ENCODE measurements around the gene IFTAP. TPM values are rescaled to one million over a fixed set of nuclear protein-coding genes. Genes with fewer than 3 reads are reported as not detected.

The IFTAP gene, protein sequence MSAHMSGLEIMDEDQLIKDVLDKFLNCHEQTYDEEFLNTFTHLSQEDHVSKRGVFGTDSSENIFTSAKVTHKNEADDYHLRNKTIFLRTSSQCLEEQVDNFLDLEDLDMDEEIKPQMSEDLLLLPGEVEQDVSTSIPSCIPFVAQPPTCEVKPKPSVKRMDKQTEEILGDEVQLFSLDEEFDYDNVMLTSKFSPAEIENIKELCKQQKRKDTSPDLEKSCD
- total RNA-seq: 19.5 and 19.6 TPM in 2 replicates
- polyA plus RNA-seq: 12.9 and 15.8 TPM in 2 replicates
- 33.7 and 34.8 TPM in 2 replicates for polyA plus RNA-seq (2011; cell fraction: cytosol; rRNA removed)
- polyA plus RNA-seq (2011; cell fraction: nucleus; rRNA removed): 10.7 and 12.4 TPM in 2 replicates
- polyA plus RNA-seq (2012): 36.0 and 40.6 TPM in 2 replicates
- 4.8 and 4.9 TPM in 2 replicates for polyA minus RNA-seq
- 1.9 TPM for polyA minus RNA-seq (2011; cell fraction: cytosol; rRNA and poly(A)+ RNA removed)
- polyA minus RNA-seq (2011; cell fraction: nucleus; rRNA and poly(A)+ RNA removed): 5.6 and 5.7 TPM in 2 replicates
- percentile 49 among the genes with signal in this experiment for Bru-seq, nascent RNA
- percentile 41 among the genes with signal in this experiment for BruChase-seq, experiment 1, labeled RNA remaining after a 6-hour chase
- BruChase-seq, experiment 2, labeled RNA remaining after a 2-hour chase: percentile 45 among the genes with signal in this experiment
- long read RNA-seq, transcript C11orf74-201 (6 exons, 863 nt): major isoform, 31 of 102 reads
- long read RNA-seq, transcript C11orf74-202 (4 exons, 633 nt): minor isoform, 8 of 102 reads
- long read RNA-seq, transcript C11orf74-208 (6 exons, 694 nt): minor isoform, 24 of 102 reads
- long read RNA-seq, transcript C11orf74-203 (6 exons, 1,062 nt): minor isoform, 15 of 102 reads
- long read RNA-seq, partial matches to known transcripts: 0 of 102 reads
- long read RNA-seq, other reads (novel, unspliced or antisense): 19 of 102 reads

DNA sequence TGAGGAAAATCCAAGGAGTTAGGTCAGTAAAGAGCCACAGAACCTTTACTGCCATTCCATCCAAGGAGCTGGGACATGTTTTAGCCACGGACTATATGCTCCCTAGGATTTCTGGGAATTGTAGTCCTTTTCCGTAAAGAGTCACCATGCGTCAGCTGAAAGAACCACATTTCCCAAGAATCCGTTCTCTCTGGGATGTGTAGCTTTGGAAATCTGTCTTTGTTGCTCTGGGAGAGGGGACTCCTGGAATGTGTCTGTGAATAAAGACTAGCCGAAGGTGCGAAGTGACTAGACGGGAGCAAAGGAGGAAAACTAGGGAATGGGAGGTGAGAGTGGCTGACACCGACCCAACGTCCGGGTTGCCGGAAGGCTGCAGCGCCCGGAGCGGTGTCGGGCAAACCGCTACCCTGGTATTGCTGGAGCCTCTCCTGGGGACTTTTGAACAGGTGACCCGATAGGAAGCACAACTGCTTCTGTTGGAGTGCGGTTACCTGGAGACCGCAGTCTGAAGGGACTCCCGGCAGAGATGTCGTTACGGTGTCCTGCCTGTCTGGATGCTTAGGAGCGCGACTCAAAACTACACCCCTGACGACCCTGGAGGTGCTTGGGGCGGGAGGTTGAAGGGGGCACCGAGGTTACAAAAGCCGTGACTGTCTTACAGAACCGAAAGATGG, at the start of gene IFTAP:
Gene IFTAP (plus strand): TSS at position 187 of the 674 bp plus-strand sequence. CDS start 15,602 bp downstream, outside the sequence.
- ChIA-PET CTCF (interaction anchor here (0.6 to 1.5 kb wide), 9 partner anchors 8 to 302 kb away, joined by 3 to 8 read pairs (median 4); no protein-coding TSS in a partner anchor), POLR2A (no interaction called here)
- H3K36me3 ChIP-seq (ENCODE audit: control insufficient read depth in 2 of 2, extremely low read depth in 1 of 2, insufficient read depth in 2 of 2, low read length in 2 of 2): no peaks in the 10 kb centered on the region
- FAIRE-seq (peak; percentile 97), DNase-seq (ENCODE audit: low read depth, low spot score) (peak; percentile 94)
- H4K20me1 ChIP-seq (replicated peaks; ENCODE audit: control insufficient read depth, extremely low read depth, insufficient read depth, low read length): no peaks in the 10 kb centered on the region
- H3K4me2 ChIP-seq (ENCODE audit: insufficient read depth, low read length): peak within 1 kb of the TSS; percentile 84
- peak within 1 kb of the TSS; percentile 75 for H3K9ac ChIP-seq (replicated peaks; ENCODE audit: extremely low read depth, insufficient read depth, low read length)
- TSS peak; percentile 72 for BruUV-seq (replicated peaks)
- peak within 1 kb of the TSS; percentile 6 for H3K27ac ChIP-seq (ENCODE audit: insufficient read depth, low read depth, low read length)
- peak within 1 kb of the TSS; percentile 80 to 89 (median 87) for H3K4me3 ChIP-seq (replicated peaks in 1 of 3; ENCODE audit: insufficient read depth in 1 of 3, low read depth in 1 of 3, low read length in 3 of 3)
- intact Hi-C loops (cut with micrococcal nuclease) (loop anchor here (1.0 kb wide), 2 partner anchors 84 to 153 kb away; partner anchors contain the start of gene TRAF6), dilution Hi-C loops (cut with MboI; ENCODE audit: extremely low pct_ligation_motif_present, low sequenced_read_pairs) (no loop called here)
- H3K4me1 ChIP-seq (ENCODE audit: control insufficient read depth, extremely low read depth, insufficient read depth, low read length): peaks cover 5% of the 10 kb centered on the region
- H3K9me3 ChIP-seq (replicated peaks; ENCODE audit: control insufficient read depth, insufficient read depth, low read length): no peaks in the 10 kb centered on the region
- H3K27me3 ChIP-seq (ENCODE audit: control insufficient read depth in 2 of 2, insufficient read depth in 2 of 2, low read length in 2 of 2): peaks cover 4 to 18% of the 10 kb centered on the region in 2 experiments
- H3K9me1 ChIP-seq (replicated peaks; ENCODE audit: control insufficient read depth, extremely low read depth, insufficient read depth, low read length): no peaks in the 10 kb centered on the region
- H2AFZ ChIP-seq (ENCODE audit: low read depth, low read length): peak within 1 kb of the TSS; percentile 99
- TF ChIP-seq POLR2A (IDR thresholded peaks at IDR 0.05; ENCODE audit: low read depth, low read length) (peak; percentile 44), POLR2AphosphoS5 (IDR thresholded peaks at IDR 0.05; ENCODE audit: insufficient read depth, low read depth, low read length) (peak; percentile 37), GATA2 (IDR thresholded peaks at IDR 0.05; ENCODE audit: insufficient read depth, insufficient read length, low read depth, low read length) (no peak)
- no peaks in the 10 kb centered on the region for H3K79me2 ChIP-seq (ENCODE audit: control insufficient read depth, insufficient read depth, low read length)

All from endothelial cell of umbilical vein (primary cell).